SU-DHL-6 (cell line): Measurements from ENCODE around the gene COMMD8.

Experiments
- EZH2phosphoT487 ChIP-seq: fragments of 200-600 bp; sonication (generic), shearing (Covaris generic); conservative IDR thresholded peaks from 2 replicates; pipeline ENCODE4 v1.6.1; 2018; ENCODE audit warnings: mild to moderate bottlenecking, antibody characterized with exemption, low read length, moderate library complexity, mixed read lengths
- TF ChIP-seq, protein P1 (sequence below): fragments of 200-600 bp; sonication (generic); IDR thresholded peaks from one replicate; pipeline ENCODE4 v1.5.1; 2017; ENCODE audit warnings: antibody characterized with exemption, mild to moderate bottlenecking, low read length, moderate library complexity; ENCODE audit not compliant: insufficient read depth, poor library complexity, severe bottlenecking

DNA sequence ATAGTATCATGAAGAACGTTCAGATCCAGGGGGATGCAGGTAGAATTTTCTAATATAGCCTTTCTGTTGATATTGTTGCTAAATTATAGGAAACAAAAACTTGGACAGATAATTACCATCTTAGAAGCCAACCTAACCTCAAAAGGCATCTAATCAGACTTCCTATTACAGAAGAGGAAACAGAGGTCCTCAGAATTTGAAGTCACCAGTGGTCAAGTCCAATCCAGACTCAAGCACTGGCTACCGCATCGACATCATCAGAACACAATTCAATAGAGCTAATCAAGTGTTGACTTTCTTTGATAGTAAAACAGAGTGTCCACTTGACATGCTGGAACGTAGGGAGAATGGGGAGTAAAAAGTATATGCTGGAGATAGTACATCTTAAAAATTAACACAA, 11.3 kb upstream of the COMMD8 start:
- TF ChIP-seq, protein P1, sequence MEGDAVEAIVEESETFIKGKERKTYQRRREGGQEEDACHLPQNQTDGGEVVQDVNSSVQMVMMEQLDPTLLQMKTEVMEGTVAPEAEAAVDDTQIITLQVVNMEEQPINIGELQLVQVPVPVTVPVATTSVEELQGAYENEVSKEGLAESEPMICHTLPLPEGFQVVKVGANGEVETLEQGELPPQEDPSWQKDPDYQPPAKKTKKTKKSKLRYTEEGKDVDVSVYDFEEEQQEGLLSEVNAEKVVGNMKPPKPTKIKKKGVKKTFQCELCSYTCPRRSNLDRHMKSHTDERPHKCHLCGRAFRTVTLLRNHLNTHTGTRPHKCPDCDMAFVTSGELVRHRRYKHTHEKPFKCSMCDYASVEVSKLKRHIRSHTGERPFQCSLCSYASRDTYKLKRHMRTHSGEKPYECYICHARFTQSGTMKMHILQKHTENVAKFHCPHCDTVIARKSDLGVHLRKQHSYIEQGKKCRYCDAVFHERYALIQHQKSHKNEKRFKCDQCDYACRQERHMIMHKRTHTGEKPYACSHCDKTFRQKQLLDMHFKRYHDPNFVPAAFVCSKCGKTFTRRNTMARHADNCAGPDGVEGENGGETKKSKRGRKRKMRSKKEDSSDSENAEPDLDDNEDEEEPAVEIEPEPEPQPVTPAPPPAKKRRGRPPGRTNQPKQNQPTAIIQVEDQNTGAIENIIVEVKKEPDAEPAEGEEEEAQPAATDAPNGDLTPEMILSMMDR = no peak
- no peak for TF ChIP-seq EZH2phosphoT487
